Activated CD4-positive, alpha-beta T cell treated with anti-CD3 and anti-CD28 coated beads, Interleukin-2, Interleukin-4, amounts not matched to agents 100 ng/mL and 50 ng/mL, durations not matched to agents 16 hours and 8 hours (primary cell): ENCODE measurements around the gene MTHFD2.
"Not testable (repeated sequence)": the region's sequence is repeated elsewhere in the genome, so short reads cannot be mapped to it uniquely, and the experiment has no call there.

Source experiments
- DNase-seq: peaks from one replicate; pipeline ENCODE4 v3.0.0-alpha.2; 2020; ENCODE audit warnings: low spot score

MTHFD2 gene

GRCh38 chr2:74198023-74198460 lies 373 bp upstream of the MTHFD2 start:
- DNase-seq, result no peak

GRCh38 chr2:74199275-74199701 lies 873 bp downstream of the MTHFD2 start:
- no peak for DNase-seq

- DNase-seq, result no peak
Measured at GRCh38 chr2:74199871-74200305, 1.5 kb downstream of the MTHFD2 start.

GRCh38 chr2:74201196-74201595 lies 2.8 kb downstream of the MTHFD2 start:
- no peak for DNase-seq

- DNase-seq, result no peak
Measured at GRCh38 chr2:74201596-74201995, 3.2 kb downstream of the MTHFD2 start.

- no peak for DNase-seq
Measured at GRCh38 chr2:74204436-74204835, 6.0 kb downstream of the MTHFD2 start.

GRCh38 chr2:74205113-74205512 lies 6.7 kb downstream of the MTHFD2 start:
- no peak for DNase-seq

- peak; percentile 58 for DNase-seq
Measured at GRCh38 chr2:74205596-74205995, 7.2 kb downstream of the MTHFD2 start.

- DNase-seq, result peak; percentile 87
Measured at GRCh38 chr2:74206180-74206688, 7.8 kb downstream of the MTHFD2 start.

GRCh38 chr2:74212702-74213410 lies 14.4 kb downstream of the MTHFD2 start:
- no peak for DNase-seq

GRCh38 chr2:74215771-74216170 lies 17.4 kb downstream of the MTHFD2 start:
- DNase-seq, result not testable (repeated sequence)

- no peak for DNase-seq
Measured at GRCh38 chr2:74216642-74217041, 18.2 kb downstream of the MTHFD2 start.

GRCh38 chr2:74219846-74220486 lies 21.6 kb downstream of the MTHFD2 start:
- DNase-seq, result no peak

- no peak for DNase-seq
Measured at GRCh38 chr2:74221091-74221490, 22.7 kb downstream of the MTHFD2 start.

- DNase-seq, result no peak
Measured at GRCh38 chr2:74221604-74222299, 23.3 kb downstream of the MTHFD2 start.

GRCh38 chr2:74222300-74222650 lies 23.9 kb downstream of the MTHFD2 start:
- DNase-seq, result no peak

- no peak for DNase-seq
Measured at GRCh38 chr2:74223941-74224770, 25.7 kb downstream of the MTHFD2 start.

GRCh38 chr2:74225698-74226459 lies 27.5 kb downstream of the MTHFD2 start:
- no peak for DNase-seq

GRCh38 chr2:74226648-74227213 lies 28.3 kb downstream of the MTHFD2 start:
- DNase-seq, result no peak

GRCh38 chr2:74227646-74228045 lies 29.2 kb downstream of the MTHFD2 start:
- no peak for DNase-seq

- no peak for DNase-seq
Measured at GRCh38 chr2:74228772-74229171, 30.4 kb downstream of the MTHFD2 start.
